ENCODE data around the gene MYMK.

Gene MYMK

GRCh38 chr9:133499892-133500270 is 24.9 kb downstream of the MYMK start:
- no peak for DNase-seq (ENCODE audit: low read depth)

GRCh38 chr9:133499132-133499891 is 25.4 kb downstream of the MYMK start:
- no peak for DNase-seq (ENCODE audit: low read depth)

DNA sequence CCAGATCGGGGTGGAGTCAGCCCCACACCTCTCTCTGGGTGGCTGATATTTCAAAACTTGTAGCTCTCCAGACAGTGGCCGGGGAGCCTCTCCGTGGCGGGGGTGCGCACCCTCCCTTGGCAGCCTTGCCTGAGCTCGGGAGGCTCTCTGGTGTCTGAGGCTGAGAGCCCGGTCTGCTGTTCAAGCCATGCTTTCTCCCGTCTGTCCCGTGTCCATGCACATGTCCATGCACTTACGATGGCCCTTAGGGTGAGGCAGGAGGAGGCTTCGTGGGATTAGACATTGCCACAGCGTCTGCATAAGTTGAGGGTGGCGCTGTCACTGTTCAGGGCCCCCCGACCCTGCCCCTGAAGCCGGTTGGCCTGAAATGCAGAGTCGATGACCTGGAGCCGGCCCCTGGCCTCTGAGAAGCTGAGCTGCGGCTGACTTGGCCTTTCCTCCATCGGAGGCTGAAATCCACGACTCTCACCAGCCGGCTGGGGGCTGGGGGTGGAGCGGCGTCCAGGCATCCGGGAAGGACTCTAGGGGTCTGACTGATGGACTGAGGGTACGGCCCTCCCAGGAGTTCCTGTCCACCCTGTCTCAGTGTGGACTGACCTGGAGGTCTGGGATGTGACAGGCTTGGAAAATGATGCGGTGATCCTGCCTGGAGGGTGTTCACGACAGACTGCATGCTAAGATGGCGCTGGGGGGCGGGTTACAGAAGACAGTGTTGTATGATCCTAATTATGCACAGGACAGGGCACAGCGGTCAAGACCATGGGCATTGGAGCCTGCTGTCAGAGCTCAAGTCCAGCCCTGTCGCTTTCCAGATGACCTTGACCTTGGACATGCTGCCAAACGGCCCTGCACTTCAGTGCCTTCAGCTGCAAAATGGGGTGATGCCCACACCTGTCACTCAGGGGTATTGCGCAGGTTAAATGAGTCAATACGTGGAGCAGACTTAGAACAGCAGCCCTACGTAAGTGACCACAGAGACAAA is 27.6 kb downstream of the MYMK start:
- no peak for DNase-seq (ENCODE audit: low read depth)

DNA sequence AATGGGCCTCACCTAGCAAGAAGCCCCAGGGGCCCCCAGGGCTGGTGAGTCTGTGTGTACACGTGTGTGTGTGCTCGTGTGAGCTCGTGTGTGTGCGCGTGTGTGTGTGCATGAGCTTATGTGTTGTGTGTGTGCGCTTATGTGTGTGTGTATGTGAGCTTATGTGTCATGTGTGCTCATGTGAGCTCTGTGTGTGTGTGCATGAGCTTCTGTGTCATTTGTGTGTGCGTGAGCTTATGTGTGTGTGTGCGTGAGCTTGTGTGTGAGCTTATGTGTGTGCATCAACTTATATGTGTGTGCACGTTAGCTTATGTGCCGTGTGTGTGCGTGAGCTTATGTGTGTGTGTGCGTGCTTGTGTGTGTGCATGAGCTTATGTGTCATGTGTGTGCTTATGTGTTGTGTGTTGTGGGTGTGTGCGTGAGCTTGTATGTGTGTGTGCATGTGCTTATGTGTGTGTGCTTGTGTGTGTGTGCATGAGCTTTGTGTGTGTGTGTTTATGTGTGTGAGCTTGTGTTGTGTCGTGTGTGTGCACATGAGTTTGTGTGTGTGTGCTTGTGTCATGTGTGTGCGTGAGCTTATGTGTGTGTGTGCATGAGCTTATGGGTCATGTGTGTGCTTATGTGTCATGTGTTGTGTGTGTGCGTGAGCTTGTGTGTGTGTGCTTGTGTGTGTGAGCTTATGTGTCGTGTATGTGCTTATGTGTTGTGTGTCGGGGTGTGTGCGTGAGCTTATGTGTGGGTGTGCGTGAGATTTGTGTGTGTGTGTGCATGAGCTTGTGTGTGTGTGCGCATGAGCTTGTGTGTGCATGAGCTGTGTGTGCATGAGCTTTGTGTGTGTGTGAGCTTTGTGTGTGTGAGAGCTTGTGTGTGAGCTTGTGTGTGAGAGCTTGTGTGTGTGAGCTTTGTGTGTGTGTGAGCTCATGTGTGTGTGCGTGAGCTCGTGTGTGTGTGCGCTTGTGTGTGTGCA is 29.1 kb downstream of the MYMK start:
- DNase-seq (ENCODE audit: low read depth): no peak

DNA sequence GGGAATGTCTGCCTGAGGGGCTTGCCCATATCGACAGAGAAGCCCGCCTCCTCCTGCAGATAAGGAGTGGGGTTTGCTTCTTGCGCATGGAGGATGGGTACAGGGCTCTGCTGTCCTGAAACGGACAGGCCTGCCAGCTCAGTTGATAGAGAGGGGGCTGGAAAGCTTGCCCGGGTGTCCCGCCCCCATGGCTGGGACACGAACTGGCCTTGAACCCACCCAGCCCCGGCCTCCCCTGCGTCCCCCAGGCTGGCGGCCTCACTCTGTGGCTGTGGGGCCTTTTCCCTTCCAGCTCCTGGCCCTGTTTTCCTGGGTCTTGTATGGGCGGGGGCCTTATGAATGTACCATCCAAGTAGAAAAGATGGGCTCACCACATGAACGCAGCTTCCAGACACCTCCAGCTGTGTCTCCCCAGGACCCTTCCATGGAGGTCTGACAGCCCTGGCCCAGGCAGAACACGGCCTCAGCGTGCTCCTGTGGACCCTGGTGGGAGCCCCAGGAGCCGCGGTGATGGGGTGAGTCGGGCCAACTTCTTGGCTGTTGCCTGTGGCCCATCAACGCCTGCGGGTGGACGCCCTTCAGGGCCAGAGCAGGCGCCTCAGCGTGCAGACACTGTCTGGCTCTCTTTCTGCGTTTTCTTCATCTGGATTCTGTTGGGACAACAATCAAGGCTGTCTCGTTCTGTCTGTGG is 30.0 kb downstream of the MYMK start:
- no peak for DNase-seq (ENCODE audit: low read depth)

DNA sequence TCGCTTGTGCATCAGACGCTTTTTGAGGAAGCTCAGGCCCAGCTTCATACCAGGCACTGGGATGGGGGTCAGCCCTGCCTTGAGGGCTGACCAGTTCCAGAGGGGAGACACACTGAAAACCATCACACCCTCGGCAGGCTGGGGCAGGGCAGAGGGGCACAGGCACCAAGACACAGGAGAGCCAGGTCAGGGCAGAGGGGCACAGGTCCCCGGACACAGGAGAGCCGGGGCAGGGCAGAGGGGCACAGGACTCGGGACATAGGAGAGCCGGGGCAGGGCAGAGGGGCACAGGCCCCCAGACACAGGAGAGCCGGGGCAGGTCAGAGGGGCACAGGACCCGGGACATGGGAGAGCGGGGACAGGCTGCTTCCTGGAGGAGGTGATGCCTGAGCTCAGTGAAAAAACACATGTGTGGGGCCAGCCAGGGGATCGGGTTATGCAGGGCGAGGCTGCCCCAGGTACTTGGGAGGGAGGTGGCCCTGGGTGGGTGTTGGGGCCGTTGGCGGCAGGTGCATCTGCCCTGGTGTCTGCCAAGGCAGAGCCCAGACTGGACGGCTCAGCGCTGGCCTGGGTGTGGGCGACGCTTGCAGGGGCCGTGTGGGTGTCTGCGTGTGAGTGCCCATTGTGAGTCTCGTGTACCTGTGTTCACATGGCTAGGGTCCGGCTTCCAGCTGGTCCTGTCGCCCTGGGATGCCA is 30.8 kb downstream of the MYMK start:
- DNase-seq (ENCODE audit: low read depth): no peak

DNA sequence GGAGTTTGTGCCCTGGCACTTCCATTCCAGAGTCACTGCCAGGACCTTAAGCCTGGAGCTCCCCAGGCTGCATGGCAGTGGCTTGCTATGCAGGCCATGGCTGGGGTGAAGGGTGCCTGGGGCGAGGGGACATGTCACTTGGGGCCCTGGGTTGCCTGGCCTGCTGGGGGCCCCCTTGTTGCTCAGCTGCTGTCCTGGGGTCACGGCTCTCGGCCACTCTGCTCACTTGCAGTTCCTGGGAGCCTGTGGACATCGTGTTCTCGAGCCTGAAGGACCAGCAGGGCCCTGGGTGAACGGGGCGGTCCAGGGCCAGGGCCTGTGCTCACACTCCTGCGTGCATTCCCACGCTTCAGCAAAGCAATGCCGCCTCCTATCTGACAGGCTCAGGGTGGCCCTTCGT is 31.3 kb downstream of the MYMK start:
- DNase-seq (ENCODE audit: low read depth): no peak

DNA sequence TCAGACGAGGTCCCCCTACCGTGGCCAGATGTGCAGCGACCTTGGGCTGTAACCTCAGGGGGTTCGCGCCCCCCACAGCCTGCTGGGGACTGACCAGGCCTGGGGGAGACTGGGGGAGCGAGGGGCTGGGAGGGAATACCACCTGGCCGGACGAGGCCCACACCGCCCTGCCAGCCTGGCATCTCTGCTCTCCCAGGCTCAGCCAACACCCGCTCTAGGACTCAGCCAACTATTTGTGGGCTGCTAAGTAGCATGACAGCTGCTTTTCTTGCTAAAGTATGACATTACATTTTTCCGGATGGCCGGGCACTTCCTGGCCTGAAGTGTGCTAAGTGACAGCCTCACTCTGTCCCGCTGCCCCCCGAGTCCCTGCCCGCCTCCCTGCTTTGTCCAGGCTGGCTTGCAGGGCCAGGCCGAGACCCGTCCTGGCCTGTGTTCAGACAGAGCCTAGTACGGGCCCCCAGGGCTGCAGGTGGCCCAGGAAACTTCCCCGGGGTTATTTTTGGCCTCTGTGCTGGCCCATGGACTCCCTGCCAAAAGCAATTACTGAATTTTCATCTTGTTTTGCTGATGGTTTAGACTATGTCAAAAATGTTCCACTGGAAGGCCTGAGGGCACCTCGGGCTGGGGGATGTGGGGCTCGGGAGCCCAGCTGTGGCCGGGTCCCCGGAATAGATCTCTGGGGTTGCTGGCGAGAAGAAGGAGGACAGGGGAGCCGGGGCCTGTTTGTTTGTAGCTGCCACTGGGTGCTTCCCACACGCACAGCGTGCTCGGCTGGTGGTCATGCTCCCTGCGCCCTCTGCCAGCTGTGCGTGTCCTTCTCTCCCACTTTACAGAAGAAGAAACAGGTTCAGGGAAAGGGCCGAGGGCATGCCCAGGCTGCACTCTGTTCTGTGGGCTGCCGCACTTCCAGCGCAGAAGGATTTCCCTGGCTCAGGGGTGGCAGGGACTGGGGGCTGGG is 32.4 kb downstream of the MYMK start:
- DNase-seq (ENCODE audit: low read depth): no peak

- DNase-seq (ENCODE audit: low read depth): no peak
These were observed 33.2 kb downstream of the MYMK start for GRCh38 chr9:133491656-133491925.

DNA sequence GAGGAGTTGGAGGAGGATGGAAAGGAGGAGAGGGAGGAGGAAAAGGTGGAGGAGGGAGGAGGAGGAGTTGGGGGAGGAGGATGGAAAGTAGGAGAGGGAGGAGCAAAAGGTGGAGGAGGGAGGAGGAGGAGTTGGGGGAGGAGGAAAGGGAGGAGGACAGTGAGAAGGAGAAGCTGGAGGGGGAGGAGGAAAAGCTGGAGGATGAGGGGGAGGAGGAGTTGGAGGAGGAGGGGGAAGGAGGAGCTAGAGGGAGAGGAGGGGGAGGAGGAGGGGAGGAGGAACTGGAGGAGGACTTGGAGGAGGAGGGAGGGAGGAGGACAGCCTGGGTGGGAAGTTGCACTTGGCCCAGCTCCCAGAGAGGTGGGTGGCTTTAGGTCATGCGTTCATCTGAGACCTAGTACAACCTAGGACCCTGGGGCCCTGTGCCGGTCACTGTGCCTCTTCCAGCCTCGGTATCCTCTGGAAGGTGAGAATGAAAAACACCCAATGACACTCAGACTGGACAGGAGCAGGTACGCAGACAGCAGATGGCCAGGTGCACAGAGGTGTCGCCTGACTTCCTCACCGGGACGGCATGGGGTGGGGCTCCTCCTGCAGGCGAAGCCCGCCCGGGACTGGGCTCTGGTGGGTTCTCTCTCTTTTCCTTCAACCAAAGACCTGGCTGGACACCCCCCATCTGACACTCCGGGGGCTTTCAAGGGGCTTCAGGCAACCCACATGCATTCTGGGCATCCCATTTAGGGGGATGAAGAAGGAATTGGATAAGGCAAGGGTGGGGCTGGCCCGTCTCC is 33.7 kb downstream of the MYMK start:
- DNase-seq (ENCODE audit: low read depth): no peak

- no peak for DNase-seq (ENCODE audit: low read depth)
These were observed 34.5 kb downstream of the MYMK start for GRCh38 chr9:133490201-133490681.

- DNase-seq (ENCODE audit: low read depth): no peak
These were observed 35.2 kb downstream of the MYMK start for GRCh38 chr9:133489253-133490190.

GRCh38 chr9:133488686-133489252 is 36.0 kb downstream of the MYMK start:
- no peak for DNase-seq (ENCODE audit: low read depth)

DNA sequence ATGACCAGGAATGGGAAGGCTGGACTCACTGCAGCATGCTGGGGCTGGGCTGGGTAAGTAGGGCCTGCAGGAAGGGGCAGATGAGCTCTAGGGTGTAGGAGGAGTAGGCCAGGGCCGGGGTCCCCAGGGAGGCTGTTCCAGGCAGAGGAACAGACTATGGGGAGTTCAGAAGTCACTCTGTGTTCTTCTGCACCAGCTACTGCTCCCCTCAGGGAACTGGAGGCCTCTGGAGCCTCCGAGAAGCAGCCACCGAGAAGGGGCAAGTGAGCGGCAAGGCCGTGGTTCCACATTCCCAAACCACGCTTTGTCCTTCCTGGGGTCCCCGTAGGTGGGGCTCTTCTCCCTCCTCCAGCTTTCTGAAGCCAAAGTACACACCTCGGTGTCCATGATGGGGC is 37.4 kb downstream of the MYMK start:
- no peak for DNase-seq (ENCODE audit: low read depth)

GRCh38 chr9:133485531-133486260 is 39.1 kb downstream of the MYMK start:
- DNase-seq (ENCODE audit: low read depth): no peak

GRCh38 chr9:133484671-133485437 is 39.9 kb downstream of the MYMK start:
- DNase-seq (ENCODE audit: low read depth): no peak
